H9 (cell line): ENCODE results near the gene PRR33. TPM values are rescaled to one million over a fixed set of nuclear protein-coding genes. Genes with fewer than 3 reads are reported as not detected.

Experiments used
- DNase-seq: peaks from one replicate; pipeline ENCODE4 v3.0.0-alpha.2; 2017
- H2AFZ ChIP-seq: one replicate; pipeline ENCODE4 v1.6.1; 2013; ENCODE audit warnings: mild to moderate bottlenecking, low read length, control low read depth, moderate library complexity
- H2AK5ac ChIP-seq: 2 replicates; pipeline ENCODE4 v1.6.1; 2013; ENCODE audit warnings: low read length, control low read depth, mixed read lengths; ENCODE audit not compliant: insufficient read length
- H2BK120ac ChIP-seq: one replicate; pipeline ENCODE4 v1.6.1; 2013; ENCODE audit warnings: low read depth, mild to moderate bottlenecking, low read length, control low read depth, inconsistent platforms; ENCODE audit not compliant: poor library complexity, severe bottlenecking
- H2BK12ac ChIP-seq: 2 replicates; pipeline ENCODE4 v1.6.1; 2013; ENCODE audit warnings: low read length, control low read depth, mixed read lengths, low read depth; ENCODE audit not compliant: insufficient read length
- H2BK15ac ChIP-seq: 2 replicates; pipeline ENCODE4 v1.6.1; 2013; ENCODE audit warnings: low read depth, low read length, control low read depth
- H2BK20ac ChIP-seq: one replicate; pipeline ENCODE4 v1.6.1; 2013; ENCODE audit warnings: low read depth, mild to moderate bottlenecking, low read length, control low read depth, inconsistent platforms; ENCODE audit not compliant: poor library complexity, severe bottlenecking
- H2BK5ac ChIP-seq: 2 replicates; pipeline ENCODE4 v1.6.1; 2013; ENCODE audit warnings: low read length, control low read depth, mixed read lengths; ENCODE audit not compliant: insufficient read length
- H3K14ac ChIP-seq: 2 replicates; pipeline ENCODE4 v1.6.1; 2013; ENCODE audit warnings: low read length, control low read depth; ENCODE audit not compliant: insufficient read depth
- H3K18ac ChIP-seq: 2 replicates; pipeline ENCODE4 v1.6.1; 2013; ENCODE audit warnings: low read depth, mild to moderate bottlenecking, mixed read lengths, low read length, control low read depth; ENCODE audit not compliant: insufficient read length
- H3K23ac ChIP-seq: 2 replicates; pipeline ENCODE4 v1.6.1; 2013; ENCODE audit warnings: low read length, control low read depth, mixed read lengths, low read depth; ENCODE audit not compliant: insufficient read length
- H3K23me2 ChIP-seq: 2 replicates; pipeline ENCODE4 v1.6.1; 2013; ENCODE audit warnings: low read depth, mild to moderate bottlenecking, mixed read lengths, low read length, control low read depth; ENCODE audit not compliant: insufficient read length, poor library complexity, severe bottlenecking
- H3K27ac ChIP-seq: 2 replicates; pipeline ENCODE4 v1.5.1; 2013; ENCODE audit warnings: low read length, control low read depth, mixed read lengths, low read depth; ENCODE audit not compliant: insufficient read length
- H3K27me3 ChIP-seq: 2 replicates; pipeline ENCODE4 v1.6.1; 2013; ENCODE audit warnings: low read length, control low read depth, inconsistent platforms; ENCODE audit not compliant: insufficient read depth
- H3K4ac ChIP-seq: 2 replicates; pipeline ENCODE4 v1.6.1; 2013; ENCODE audit warnings: low read depth, mild to moderate bottlenecking, control low read depth, inconsistent platforms, low read length, moderate library complexity
- H3K4me1 ChIP-seq: 2 replicates; pipeline ENCODE4 v1.6.1; 2013; ENCODE audit warnings: low read length, control low read depth, inconsistent platforms; ENCODE audit not compliant: insufficient read depth
- H3K4me2 ChIP-seq: 2 replicates; pipeline ENCODE4 v1.6.1; 2013; ENCODE audit warnings: low read length, control low read depth, mixed read lengths; ENCODE audit not compliant: insufficient read length, insufficient read depth
- H3K56ac ChIP-seq: 2 replicates; pipeline ENCODE4 v1.6.1; 2013; ENCODE audit warnings: low read depth, mild to moderate bottlenecking, mixed read lengths, low read length, control low read depth; ENCODE audit not compliant: insufficient read length
- H3K79me1 ChIP-seq: 2 replicates; pipeline ENCODE4 v1.6.1; 2013; ENCODE audit warnings: low read depth, mild to moderate bottlenecking, moderate library complexity, low read length, control low read depth, inconsistent platforms; ENCODE audit not compliant: insufficient read depth, poor library complexity, severe bottlenecking
- H3K79me2 ChIP-seq: 2 replicates; pipeline ENCODE4 v1.6.1; 2013; ENCODE audit warnings: low read length, control low read depth, inconsistent platforms; ENCODE audit not compliant: insufficient read depth
- H3K9ac ChIP-seq: 2 replicates; pipeline ENCODE4 v1.6.1; 2013; ENCODE audit warnings: low read length, control low read depth, mixed read lengths; ENCODE audit not compliant: insufficient read length; ENCODE audit errors: extremely low read depth
- H3K9me3 ChIP-seq: one replicate; pipeline ENCODE4 v1.6.1; 2013; ENCODE audit warnings: low read depth, low read length, inconsistent platforms; ENCODE audit not compliant: control insufficient read depth
- H3T11ph ChIP-seq: one replicate; pipeline ENCODE4 v1.6.1; 2013; ENCODE audit warnings: mild to moderate bottlenecking, low read length, control low read depth, inconsistent platforms
- H4K20me1 ChIP-seq: one replicate; pipeline ENCODE4 v1.6.1; 2013; ENCODE audit not compliant: control insufficient read depth, insufficient read length, insufficient read depth
- H4K5ac ChIP-seq: 2 replicates; pipeline ENCODE4 v1.6.1; 2013; ENCODE audit warnings: low read depth, mild to moderate bottlenecking, mixed read lengths, low read length, control low read depth; ENCODE audit not compliant: insufficient read length
- H4K8ac ChIP-seq: replicated peaks from 2 replicates; pipeline ENCODE4 v1.6.1; 2013; ENCODE audit warnings: low read length, control low read depth, mixed read lengths, low read depth; ENCODE audit not compliant: insufficient read length
- H4K91ac ChIP-seq: 2 replicates; pipeline ENCODE4 v1.6.1; 2013; ENCODE audit warnings: low read depth, mild to moderate bottlenecking, moderate library complexity, mixed read lengths, low read length, control low read depth; ENCODE audit not compliant: insufficient read length
- H3K27ac Mint-ChIP-seq, 3 experiments: 2 replicates in 2 of 3; 3 replicates in 1 of 3; pipeline ENCODE4 v1.8.0; 2020 to 2021; ENCODE audit warnings: mixed read lengths in 3 of 3, mild to moderate bottlenecking in 1 of 3, moderate library complexity in 1 of 3
- H3K27me3 Mint-ChIP-seq: 2 replicates; pipeline ENCODE4 v1.8.0; 2021; ENCODE audit warnings: low read depth, mild to moderate bottlenecking, moderate library complexity, mixed read lengths
- H3K36me3 Mint-ChIP-seq, 3 experiments: 2 replicates in 2 of 3; 3 replicates in 1 of 3; pipeline ENCODE4 v1.8.0; 2020 to 2021; ENCODE audit warnings: low read depth in 3 of 3, mixed read lengths in 3 of 3; ENCODE audit not compliant: insufficient read depth in 1 of 3
- H3K4me1 Mint-ChIP-seq, 2 experiments: 2 replicates each; pipeline ENCODE4 v1.8.0; 2020; ENCODE audit warnings: mixed read lengths in 2 of 2
- H3K4me3 Mint-ChIP-seq, 2 experiments: 2 replicates in 1 of 2; 3 replicates in 1 of 2; pipeline ENCODE4 v1.8.0; 2020 to 2021; ENCODE audit warnings: mild to moderate bottlenecking in 2 of 2, mixed read lengths in 2 of 2, moderate library complexity in 1 of 2
- H3K9me3 Mint-ChIP-seq, 2 experiments: 2 replicates in 1 of 2; 3 replicates in 1 of 2; pipeline ENCODE4 v1.8.0; 2020; ENCODE audit warnings: mild to moderate bottlenecking in 2 of 2, mixed read lengths in 2 of 2, moderate library complexity in 1 of 2
- CTCF ChIP-seq: fragments of 200-600 bp; sonication (generic); conservative IDR thresholded peaks from 3 replicates; pipeline ENCODE4 v1.8.0; 2021; ENCODE audit warnings: antibody characterized with exemption, mild to moderate bottlenecking
- WGBS: extraction: QIAGEN DNeasy Blood & Tissue Kit; methylation state at CpG from one replicate; pipeline ENCODE4 v1.1.7; 2013; ENCODE audit warnings: missing lambda C conversion rate, low lambda C conversion rate, mixed read lengths; ENCODE audit not compliant: insufficient read length; ENCODE audit errors: extremely low coverage; 5-methylcytosine and 5-hydroxymethylcytosine counted together
- total RNA-seq: library from RNA; stranded (reverse); gene quantifications from 2 replicates; pipeline ENCODE4 v1.2.1, GENCODE V29; 2021

The PRR33 gene
- total RNA-seq, 1 experiment from 2014 or later = not detected

DNA sequence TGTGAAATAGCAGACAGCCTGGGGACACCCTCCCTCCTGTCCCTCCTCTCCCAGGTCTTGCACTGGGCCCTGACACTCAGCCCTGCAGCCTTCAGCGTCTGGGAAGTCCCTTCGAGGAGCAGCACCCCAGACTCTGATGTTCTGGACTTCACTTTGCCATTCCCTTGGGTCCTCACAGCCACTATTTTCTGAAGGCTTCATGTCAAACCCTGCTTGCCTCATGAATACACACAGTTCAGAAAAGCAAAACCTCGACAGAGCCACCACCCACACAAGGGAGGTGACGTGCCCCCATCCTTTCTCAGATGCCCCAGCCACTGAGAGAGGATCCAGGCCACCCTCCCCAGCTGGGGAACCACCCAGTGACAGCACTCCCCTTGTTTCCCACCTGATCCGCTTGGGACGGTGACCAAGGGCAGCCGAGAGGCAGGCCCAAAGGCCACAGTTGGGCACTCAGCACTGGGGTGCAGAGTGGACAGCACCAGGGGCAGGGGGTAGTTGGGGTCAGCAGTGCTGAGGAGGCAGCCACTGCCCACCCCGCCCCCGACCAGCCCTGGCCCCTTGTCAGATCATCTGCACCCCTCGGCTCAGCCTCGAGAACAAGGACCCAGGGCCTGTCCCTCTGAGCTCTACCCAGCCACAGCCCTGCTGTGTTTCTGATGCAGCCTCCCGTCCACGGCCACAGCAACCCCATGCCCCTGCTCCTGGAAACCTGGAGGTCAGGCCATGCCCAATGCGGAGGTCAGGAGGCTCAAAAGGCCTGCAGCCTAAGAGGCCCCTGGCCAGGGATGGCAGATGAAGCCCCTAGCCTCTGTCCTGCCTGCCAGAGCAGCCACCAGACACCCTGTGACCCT, 24.7 kb upstream of the PRR33 start:
- Mint-ChIP-seq H3K27ac (no peak overlapping the region; a peak in 1 of 7 replicates), H3K4me3 (no peak overlapping the region), H3K4me1 (peaks cover 0 to 4% of the 10 kb centered on the region in 2 experiments; a peak in 1 of 4 replicates), H3K27me3 (peaks cover 9% of the 10 kb centered on the region), H3K9me3 (peaks cover 6% of the 10 kb centered on the region in 2 experiments; a peak in 3 of 5 replicates), H3K36me3 (no peaks in the 10 kb centered on the region; a peak in 1 of 7 replicates)
- Histone ChIP-seq H2AK5ac (no peak overlapping the region), H3K27me3 (no peaks in the 10 kb centered on the region), H2AFZ (no peak overlapping the region), H3K4ac (no peak overlapping the region), H3K23ac (no peak overlapping the region), H3K79me2 (no peaks in the 10 kb centered on the region), H4K91ac (no peak overlapping the region), H3K9me3 (no peaks in the 10 kb centered on the region), H4K20me1 (no peaks in the 10 kb centered on the region), H3K18ac (no peak overlapping the region), H3K14ac (no peak overlapping the region), H3T11ph (no peak overlapping the region), H3K27ac (no peak overlapping the region), H3K56ac (no peak overlapping the region), H4K5ac (no peak overlapping the region), H3K4me2 (no peak overlapping the region), H3K4me1 (no peaks in the 10 kb centered on the region), H3K23me2 (no peaks in the 10 kb centered on the region), H2BK20ac (no peak overlapping the region), H2BK5ac (no peak overlapping the region), H3K79me1 (no peaks in the 10 kb centered on the region), H4K8ac (no peak overlapping the region), H2BK12ac (no peak overlapping the region), H3K9ac (no peak overlapping the region), H2BK15ac (no peak overlapping the region), H2BK120ac (no peak overlapping the region)
- no peak for TF ChIP-seq CTCF
- WGBS = no CpG with 5 or more reads among the region's 14 CpGs
- DNase-seq = no peak
